ENCODE results near the gene TRIP6.

Gene TRIP6

GRCh38 chr7:100827330-100828226 is 39.6 kb upstream of the TRIP6 start, which contains the start of gene EPHB4:
Gene EPHB4 (minus strand): TSS chr7:100827523. CDS start chr7:100827030, 493 bp downstream.
- in situ Hi-C loops (cut with HindIII; ENCODE audit: low sequenced_read_pairs): no loop called here
- peak; percentile 63 for TF ChIP-seq CTCF (IDR thresholded peaks at IDR 0.05; ENCODE audit: low read depth, low read length, missing control alignments)

GRCh38 chr7:100829150-100829716 is 38.0 kb upstream of the TRIP6 start:
- no peak for DNase-seq (ENCODE audit: low read depth)
- in situ Hi-C loops (cut with HindIII; ENCODE audit: low sequenced_read_pairs): no loop called here
- no peak overlapping the region for H3K4me3 ChIP-seq (ENCODE audit: low read depth, low read length)
- no peak for TF ChIP-seq CTCF (IDR thresholded peaks at IDR 0.05; ENCODE audit: low read depth, low read length, missing control alignments)

More at GRCh38 chr7:100827330-100828226, 39.6 kb upstream of the TRIP6 start, which contains the start of gene EPHB4:
- peak within 1 kb of the TSS; percentile 81 for H3K4me3 ChIP-seq (ENCODE audit: low read depth, low read length)
- DNase-seq (ENCODE audit: low read depth): peak; percentile 50

- TF ChIP-seq CTCF (IDR thresholded peaks at IDR 0.05; ENCODE audit: low read depth, low read length, missing control alignments): no peak
- DNase-seq (ENCODE audit: low read depth): no peak
- in situ Hi-C loops (cut with HindIII; ENCODE audit: low sequenced_read_pairs): loop anchor here (10.0 kb wide), 1 partner anchor 116 kb away; no protein-coding TSS in a partner anchor
- H3K4me3 ChIP-seq (ENCODE audit: low read depth, low read length): no peak overlapping the region
Observed at GRCh38 chr7:100830396-100830795, 36.8 kb upstream of the TRIP6 start.

GRCh38 chr7:100832281-100832633 is 34.9 kb upstream of the TRIP6 start:
- DNase-seq (ENCODE audit: low read depth): no peak
- no peak overlapping the region for H3K4me3 ChIP-seq (ENCODE audit: low read depth, low read length)
- in situ Hi-C loops (cut with HindIII; ENCODE audit: low sequenced_read_pairs): loop anchor here (10.0 kb wide), 1 partner anchor 117 kb away; no protein-coding TSS in a partner anchor
- TF ChIP-seq CTCF (IDR thresholded peaks at IDR 0.05; ENCODE audit: low read depth, low read length, missing control alignments): no peak

- H3K4me3 ChIP-seq (ENCODE audit: low read depth, low read length): no peak overlapping the region
- in situ Hi-C loops (cut with HindIII; ENCODE audit: low sequenced_read_pairs): loop anchor here (10.0 kb wide), 1 partner anchor 121 kb away; no protein-coding TSS in a partner anchor
- no peak for DNase-seq (ENCODE audit: low read depth)
- TF ChIP-seq CTCF (IDR thresholded peaks at IDR 0.05; ENCODE audit: low read depth, low read length, missing control alignments): no peak
Observed at GRCh38 chr7:100835903-100836811, 31.0 kb upstream of the TRIP6 start.

- no peak for DNase-seq (ENCODE audit: low read depth)
- in situ Hi-C loops (cut with HindIII; ENCODE audit: low sequenced_read_pairs): loop anchor here (10.0 kb wide), 1 partner anchor 122 kb away; no protein-coding TSS in a partner anchor
- no peak for TF ChIP-seq CTCF (IDR thresholded peaks at IDR 0.05; ENCODE audit: low read depth, low read length, missing control alignments)
- peak overlapping the region; percentile 32 for H3K4me3 ChIP-seq (ENCODE audit: low read depth, low read length)
Observed at GRCh38 chr7:100836812-100837098, 30.4 kb upstream of the TRIP6 start.

Measured in astrocyte of the cerebellum (primary cell).